ENCODE results near the gene DSCAML1. TPM values are rescaled to one million over a fixed set of nuclear protein-coding genes. Genes with fewer than 3 reads are reported as not detected.

Gene DSCAML1
- total RNA-seq, 1 experiment from 2014 or later: not detected

- Histone ChIP-seq H3K9me2 (ENCODE audit: insufficient read depth) (no peaks in the 10 kb centered on the region), H3K27ac (ENCODE audit: low read depth, low read length) (no peak overlapping the region), H3K9ac (ENCODE audit: low read length) (no peak overlapping the region), H2AFZ (ENCODE audit: low read depth, low read length, poor library complexity, severe bottlenecking) (no peak overlapping the region), H3K4me2 (ENCODE audit: low read length) (no peak overlapping the region), H3K36me3 (ENCODE audit: control insufficient read depth in 1 of 2, insufficient read depth in 2 of 2, low read length in 2 of 2) (no peaks in the 10 kb centered on the region), H3K27me3 (ENCODE audit: insufficient read depth, low read length) (no peaks in the 10 kb centered on the region), H4K20me1 (ENCODE audit: insufficient read depth) (no peaks in the 10 kb centered on the region), H3K4me3 (replicated peaks in 1 of 2; ENCODE audit: low read depth in 1 of 2, low read length in 2 of 2) (no peak overlapping the region), H3K4me1 (ENCODE audit: control insufficient read depth in 1 of 2, insufficient read depth in 2 of 2, low read length in 2 of 2) (no peaks in the 10 kb centered on the region), H3K9me3 (ENCODE audit: control insufficient read depth in 1 of 2, insufficient read depth in 1 of 2, low read depth in 1 of 2, low read length in 2 of 2) (no peaks in the 10 kb centered on the region), H3K79me2 (ENCODE audit: insufficient read depth, low read length) (no peaks in the 10 kb centered on the region)
- ChIA-PET POLR2A (no interaction called here), CTCF (no interaction called here), RAD21 (ENCODE audit: low non-redundant PET in 1 of 2, low total read pairs in 2 of 2, uncharacterized antibody in 2 of 2, unreplicated experiment in 2 of 2) (no interaction called here)
- DNase-seq (ENCODE audit: low read depth, low spot score) (no peak), ATAC-seq (0 out of 2 replicates have a peak, but pooled peaks have one; percentile 22)
- BruUV-seq (replicated peaks): no TSS peak
- intact Hi-C loops (cut with micrococcal nuclease): no loop called here
- TF ChIP-seq SRF (IDR thresholded peaks at IDR 0.05; ENCODE audit: low read depth) (no peak), MAX (IDR thresholded peaks at IDR 0.05) (no peak), ELF1 (IDR thresholded peaks at IDR 0.05; ENCODE audit: borderline replicate concordance, low read depth) (no peak), ZFX (IDR thresholded peaks at IDR 0.05) (no peak), POLR2A (IDR thresholded peaks at IDR 0.05; ENCODE audit: borderline replicate concordance, extremely low read depth, insufficient read depth, insufficient read length) (no peak), SP1 (IDR thresholded peaks at IDR 0.05; ENCODE audit: low read depth) (no peak), SIN3A (IDR thresholded peaks at IDR 0.05; ENCODE audit: low read depth) (no peak)
Measured at GRCh38 chr11:117520201-117520600, 276.8 kb downstream of the DSCAML1 start.

GRCh38 chr11:117519590-117519989 lies 277.4 kb downstream of the DSCAML1 start:
- Histone ChIP-seq H3K27ac (ENCODE audit: low read depth, low read length) (no peak overlapping the region), H3K27me3 (ENCODE audit: insufficient read depth, low read length) (no peaks in the 10 kb centered on the region), H3K9me2 (ENCODE audit: insufficient read depth) (no peaks in the 10 kb centered on the region), H3K4me1 (ENCODE audit: control insufficient read depth in 1 of 2, insufficient read depth in 2 of 2, low read length in 2 of 2) (no peaks in the 10 kb centered on the region), H3K36me3 (ENCODE audit: control insufficient read depth in 1 of 2, insufficient read depth in 2 of 2, low read length in 2 of 2) (no peaks in the 10 kb centered on the region), H3K4me2 (ENCODE audit: low read length) (no peak overlapping the region), H3K9me3 (ENCODE audit: control insufficient read depth in 1 of 2, insufficient read depth in 1 of 2, low read depth in 1 of 2, low read length in 2 of 2) (no peaks in the 10 kb centered on the region), H3K4me3 (replicated peaks in 1 of 2; ENCODE audit: low read depth in 1 of 2, low read length in 2 of 2) (no peak overlapping the region), H2AFZ (ENCODE audit: low read depth, low read length, poor library complexity, severe bottlenecking) (no peak overlapping the region), H3K79me2 (ENCODE audit: insufficient read depth, low read length) (no peaks in the 10 kb centered on the region), H3K9ac (ENCODE audit: low read length) (no peak overlapping the region), H4K20me1 (ENCODE audit: insufficient read depth) (no peaks in the 10 kb centered on the region)
- intact Hi-C loops (cut with micrococcal nuclease): no loop called here
- POLR2A ChIA-PET: no interaction called here
- DNase-seq (ENCODE audit: low read depth, low spot score) (no peak), ATAC-seq (no peak)
- TF ChIP-seq CBX3 (IDR thresholded peaks at IDR 0.05; ENCODE audit: low read depth) (no peak), REST (IDR thresholded peaks at IDR 0.05; ENCODE audit: low read depth) (no peak), ZNF274 (IDR thresholded peaks at IDR 0.05; ENCODE audit: low read depth, low read length) (no peak), TCF7L2 (IDR thresholded peaks at IDR 0.05; ENCODE audit: borderline replicate concordance, extremely low read depth, insufficient read depth, insufficient read length) (no peak)
- RAD21 ChIA-PET (ENCODE audit: low non-redundant PET in 1 of 2, low total read pairs in 2 of 2, uncharacterized antibody in 2 of 2, unreplicated experiment in 2 of 2): no interaction called here
- CTCF ChIA-PET: no interaction called here
- no TSS peak for BruUV-seq (replicated peaks)

All from HCT116 (cell line).